ENCODE results near the gene MKRN3.
"Not testable (repeated sequence)": the region's sequence is repeated elsewhere in the genome, so short reads cannot be mapped to it uniquely, and the experiment has no call there.

MKRN3 gene

DNA sequence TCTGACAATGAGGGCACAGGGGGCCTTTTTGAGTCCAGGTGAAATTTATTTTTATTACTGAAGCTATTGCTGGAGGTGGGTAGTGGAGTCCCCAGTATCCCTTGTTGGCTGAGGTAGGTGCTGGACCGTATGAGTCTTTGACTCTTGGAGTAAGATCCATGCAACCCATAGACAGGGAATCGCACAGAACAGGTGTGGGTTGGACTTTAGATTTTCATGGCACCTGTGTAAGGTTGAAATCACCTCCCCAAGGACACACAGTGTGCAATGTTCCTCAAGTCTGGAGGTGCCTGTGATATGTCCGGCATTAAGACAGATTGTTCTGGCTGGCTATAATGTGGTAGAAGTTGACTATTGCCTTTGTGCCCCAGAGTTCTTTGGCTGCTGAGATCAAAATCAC, 23.5 kb downstream of the MKRN3 start:
- no peak for DNase-seq (ENCODE audit: low read depth)

DNA sequence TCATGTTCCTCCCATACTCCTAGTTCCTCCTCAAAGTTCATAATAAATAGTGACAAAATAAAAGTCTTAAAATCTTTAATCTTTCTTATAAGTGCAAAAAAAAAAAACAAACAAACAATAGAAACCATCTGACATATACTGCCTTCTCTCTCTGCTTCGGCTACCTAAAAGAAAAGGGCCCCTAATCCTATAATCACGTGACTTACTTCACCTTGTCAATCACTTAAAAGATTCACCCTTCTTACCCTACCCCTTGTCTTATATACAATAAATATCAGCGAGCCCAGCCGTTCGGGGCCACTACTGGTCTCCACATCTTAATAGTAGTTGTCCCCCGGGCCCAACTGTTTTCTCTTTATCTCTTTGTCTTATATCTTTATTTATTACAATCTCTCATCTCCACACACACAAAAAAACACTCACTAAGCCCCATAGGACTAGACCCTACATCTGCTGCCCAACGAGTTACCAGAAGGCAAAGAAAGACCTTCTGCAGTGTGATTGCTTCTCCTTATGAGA, 28.8 kb downstream of the MKRN3 start:
- DNase-seq (ENCODE audit: low read depth), result no peak

DNA sequence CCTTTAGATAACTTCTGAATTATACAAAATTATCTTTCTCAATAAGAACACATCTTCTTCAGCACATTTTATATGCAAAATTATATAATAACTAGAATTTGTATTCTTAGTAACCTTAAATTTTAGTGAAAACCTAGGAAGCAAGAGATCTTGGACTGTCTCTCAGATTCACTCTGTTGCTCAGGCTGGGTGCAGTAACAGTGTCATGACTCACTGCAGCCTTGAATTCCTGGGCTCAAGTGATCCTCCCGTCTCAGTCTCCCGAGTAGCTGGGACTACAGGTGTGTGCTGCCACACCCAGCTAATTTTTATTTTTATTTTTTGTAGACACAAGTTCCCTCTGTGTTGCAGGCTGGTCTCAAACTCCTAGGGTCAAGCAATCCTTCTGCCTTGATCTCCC, 29.9 kb downstream of the MKRN3 start:
- DNase-seq (ENCODE audit: low read depth), result no peak

DNA sequence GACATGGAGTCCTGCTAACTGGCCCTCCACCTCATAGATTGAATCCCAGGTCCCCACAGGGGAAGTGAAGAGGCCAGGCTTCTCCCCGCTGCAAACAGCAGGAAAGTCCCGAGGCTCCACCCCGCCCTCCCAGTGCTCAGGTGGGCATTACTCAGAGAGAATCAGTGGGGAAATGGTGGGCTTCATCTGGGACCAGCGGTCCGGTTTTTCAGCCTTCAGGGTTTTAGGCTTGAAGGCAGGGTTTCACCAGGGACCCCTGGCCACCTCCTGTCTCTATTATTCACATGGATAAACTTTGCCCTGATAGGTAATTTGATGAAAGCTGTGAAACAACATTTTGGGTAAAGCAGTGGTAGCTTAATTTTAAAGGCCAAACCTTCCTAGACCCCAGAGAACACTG, 31.3 kb downstream of the MKRN3 start:
- DNase-seq (ENCODE audit: low read depth), result no peak

DNA sequence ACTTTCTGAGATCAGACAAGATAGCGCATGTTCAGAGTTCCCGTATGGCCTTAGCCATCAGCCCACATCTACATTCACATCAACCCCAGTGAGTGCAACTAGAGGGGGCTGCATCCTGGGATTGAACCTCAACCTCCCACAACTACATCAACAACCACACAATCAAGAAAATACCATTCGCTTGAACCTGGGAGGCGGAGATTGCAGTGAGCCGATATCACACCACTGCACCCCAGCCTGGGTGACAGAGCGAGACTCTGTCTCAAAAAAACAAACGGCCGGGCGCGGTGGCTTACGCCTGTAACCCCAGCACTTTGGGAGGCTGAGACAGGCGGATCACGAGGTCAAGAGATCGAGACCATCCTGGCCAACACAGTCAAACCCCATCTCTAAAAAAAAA, 31.8 kb downstream of the MKRN3 start:
- not testable (repeated sequence) for DNase-seq (ENCODE audit: low read depth)

DNA sequence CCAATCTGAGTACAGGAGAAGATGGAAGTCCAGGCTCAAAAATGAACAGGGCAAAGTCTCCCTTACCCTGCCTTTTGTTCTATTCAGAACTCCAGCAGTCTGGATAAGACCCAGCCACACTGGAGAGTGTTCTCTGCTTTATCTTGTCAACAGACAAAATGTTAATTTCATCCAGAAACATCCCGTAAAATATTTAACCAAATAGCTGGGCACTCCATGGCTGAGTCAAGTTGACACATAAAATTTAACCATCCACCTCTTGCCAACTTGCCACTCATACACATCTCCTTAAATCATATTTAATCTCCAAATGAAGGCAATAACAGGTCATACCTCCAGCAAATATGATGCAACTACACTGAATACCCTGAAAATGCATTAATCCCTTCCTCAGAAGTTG, 33.6 kb downstream of the MKRN3 start:
- no peak for DNase-seq (ENCODE audit: low read depth)

DNA sequence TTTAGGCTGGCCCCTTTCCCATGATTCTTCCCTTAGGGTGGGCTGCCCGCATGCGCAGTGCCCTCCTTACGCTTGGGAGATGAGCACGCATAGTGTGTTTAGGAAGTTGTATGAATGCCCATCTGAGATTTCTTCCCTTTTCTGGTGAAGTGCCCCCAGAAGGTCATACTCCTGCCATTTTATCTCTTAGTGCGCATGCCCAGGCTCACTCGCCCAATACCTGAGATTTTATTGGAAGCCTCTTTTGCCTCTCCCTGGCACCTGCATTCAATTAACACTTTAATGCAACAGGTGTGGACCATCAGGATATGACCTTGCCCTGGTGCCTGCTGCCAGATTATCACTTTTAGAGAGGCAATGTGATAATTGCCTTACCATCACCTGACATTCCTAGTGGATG, 36.6 kb downstream of the MKRN3 start:
- DNase-seq (ENCODE audit: low read depth), result no peak

DNA sequence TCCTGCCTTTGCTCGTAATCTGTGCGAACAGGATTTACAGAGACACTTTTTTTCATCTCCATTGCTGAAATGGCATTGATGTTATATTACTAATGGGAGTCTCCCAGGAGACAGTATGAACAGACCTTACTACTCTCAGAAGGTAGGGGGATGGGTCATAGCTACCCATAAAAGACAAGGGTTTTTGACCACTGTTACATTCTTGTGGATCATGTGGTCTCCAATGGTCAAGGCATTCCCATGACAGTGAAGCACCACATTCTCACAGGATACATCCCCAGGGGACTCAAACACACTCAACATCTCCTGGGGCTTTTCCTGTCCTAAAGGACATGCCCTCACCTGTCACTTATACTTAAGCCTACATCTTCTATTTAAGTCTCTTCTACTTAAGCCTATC, 40.8 kb downstream of the MKRN3 start:
- no peak for DNase-seq (ENCODE audit: low read depth)

DNA sequence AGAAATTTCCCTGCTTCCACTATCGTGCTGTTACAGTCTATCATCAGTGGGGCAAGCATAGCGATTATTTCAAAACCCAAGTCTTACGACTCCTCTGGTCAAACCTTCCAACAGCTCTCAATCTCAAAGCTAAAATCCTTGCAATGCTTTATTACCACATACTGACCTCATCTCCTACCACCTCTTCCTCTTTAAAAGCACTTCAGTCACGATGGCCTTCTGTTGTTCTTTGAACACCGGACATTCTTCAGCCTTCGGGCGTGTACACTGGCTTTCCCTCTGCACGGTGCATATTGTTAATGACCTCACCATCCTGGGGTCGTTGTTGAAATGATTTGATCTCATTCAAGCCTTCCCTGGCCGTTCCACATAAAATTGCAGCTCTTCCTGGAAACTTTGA, 51.1 kb downstream of the MKRN3 start:
- DNase-seq (ENCODE audit: low read depth), result no peak

Data from stimulated activated CD8-positive, alpha-beta memory T cell treated with anti-CD3 and anti-CD28 coated beads, Interleukin-12 subunit alpha, Interleukin-12 subunit beta, amount 100 ng/mL, for 1 hour (primary cell).